HCT116 (cell line): ENCODE data around the gene NAXE.

Experiments used
- CTCF ChIP-seq, 3 experiments: fragments of 200-600 bp in 1 of 3; sonication (generic) in 1 of 3; IDR thresholded peaks in 2 of 3; conservative IDR thresholded peaks in 1 of 3; 2 replicates each; pipeline ENCODE4 v1.5.1; 2012 to 2017; ENCODE audit warnings: low read depth in 2 of 3, low read length in 2 of 3, antibody characterized with exemption in 1 of 3, borderline replicate concordance in 1 of 3, control low read depth in 1 of 3, mild to moderate bottlenecking in 1 of 3, mixed read lengths in 1 of 3, mixed run types in 1 of 3, moderate library complexity in 1 of 3; ENCODE audit not compliant: insufficient read depth in 1 of 3
- EZH2 ChIP-seq: fragments of 200-600 bp; sonication (generic); IDR thresholded peaks from 2 replicates; pipeline ENCODE4 v1.6.1; 2017; ENCODE audit warnings: antibody characterized with exemption, mixed run types
- POLR2AphosphoS5 ChIP-seq: IDR thresholded peaks from 2 replicates; pipeline ENCODE4 v1.6.1; 2011; ENCODE audit warnings: mild to moderate bottlenecking, low read depth, low read length, moderate library complexity
- RAD21 ChIP-seq: IDR thresholded peaks from 2 replicates; pipeline ENCODE4 v1.6.1; 2012; ENCODE audit warnings: low read depth, mild to moderate bottlenecking

- TF ChIP-seq CTCF (IDR thresholded peaks at IDR 0.05 in 2 of 3, conservative IDR thresholded peaks at IDR 0.05 in 1 of 3; ENCODE audit: borderline replicate concordance in 1 of 3, insufficient read depth in 1 of 3, low read depth in 2 of 3, low read length in 2 of 3) = no peak
- TF ChIP-seq EZH2 = no peak
- no peak for TF ChIP-seq RAD21
- no peak for TF ChIP-seq POLR2AphosphoS5
Measured at GRCh38 chr1:156592158-156592909, 758 bp downstream of the NAXE start.
